Measurements from ENCODE around the gene DTNB.

DTNB gene

DNA sequence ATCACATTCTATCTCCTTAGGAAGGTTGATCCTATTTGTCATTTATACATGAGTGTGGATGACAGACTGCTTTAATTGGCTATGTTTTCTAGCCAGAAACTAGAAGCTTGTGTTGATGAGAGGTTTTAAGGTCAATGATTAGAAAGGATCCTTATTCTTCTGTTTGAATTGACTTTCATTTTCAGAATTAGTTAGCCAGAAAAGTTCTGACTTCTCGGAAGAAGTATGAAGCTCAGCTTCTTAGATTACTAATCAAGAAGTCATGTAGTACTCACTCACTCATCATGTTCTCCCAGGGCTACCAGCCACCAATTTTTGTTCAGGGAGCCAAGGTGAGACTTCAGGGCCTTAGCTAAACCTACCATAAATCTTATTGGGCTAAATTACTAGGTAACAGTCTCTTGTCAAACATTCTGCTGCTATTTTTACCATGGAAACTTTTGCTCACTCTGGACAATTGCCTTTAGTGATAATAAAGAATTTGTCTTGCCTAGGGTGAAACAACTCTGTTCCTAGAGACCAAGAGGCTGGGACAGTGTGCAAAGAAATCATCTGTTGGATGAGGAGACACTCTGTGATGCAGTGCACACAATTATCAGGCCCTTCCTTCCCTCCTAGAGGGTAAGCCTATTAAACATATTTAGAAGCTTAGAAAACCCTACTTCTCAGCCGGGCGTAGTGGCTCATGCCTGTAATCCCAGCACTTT lies 220.0 kb downstream of the DTNB start:
- TF ChIP-seq TAF1 (IDR thresholded peaks at IDR 0.05; ENCODE audit: borderline replicate concordance, insufficient read depth, low read length) (no peak), FOXP2 (optimal IDR thresholded peaks at IDR 0.05; ENCODE audit: borderline replicate concordance, extremely low read depth, extremely low read length, insufficient read depth) (no peak)

DNA sequence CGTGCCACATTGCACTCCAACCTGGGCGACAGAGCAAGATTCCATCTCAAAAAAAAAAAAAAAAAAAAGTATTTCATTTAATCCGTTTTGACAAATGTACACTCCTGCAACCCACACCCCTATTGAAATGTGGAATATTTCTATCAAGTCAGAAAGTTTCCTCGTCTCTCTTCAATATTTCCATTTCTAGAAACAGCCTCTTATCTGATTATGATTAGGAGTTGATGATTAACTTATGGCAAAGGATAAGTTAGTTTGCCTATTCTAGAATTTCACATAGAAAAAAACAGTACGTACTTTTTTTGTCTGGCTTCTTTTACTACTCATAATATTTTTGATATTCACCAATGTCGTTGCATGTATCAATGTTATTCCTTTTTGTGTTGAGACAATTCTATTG lies 224.6 kb downstream of the DTNB start:
- TF ChIP-seq TAF1 (IDR thresholded peaks at IDR 0.05; ENCODE audit: borderline replicate concordance, insufficient read depth, low read length) (no peak), REST (IDR thresholded peaks at IDR 0.05; ENCODE audit: insufficient read depth in 1 of 2, low read depth in 2 of 2, low read length in 2 of 2) (no peak), FOXP2 (optimal IDR thresholded peaks at IDR 0.05; ENCODE audit: borderline replicate concordance, extremely low read depth, extremely low read length, insufficient read depth) (no peak), POLR2AphosphoS5 (IDR thresholded peaks at IDR 0.05; ENCODE audit: low read depth, low read length) (no peak), SIN3A (IDR thresholded peaks at IDR 0.05; ENCODE audit: borderline replicate concordance, insufficient read depth, low read length) (no peak)

GRCh38 chr2:25447018-25447417 lies 226.4 kb downstream of the DTNB start:
- TF ChIP-seq REST (IDR thresholded peaks at IDR 0.05; ENCODE audit: insufficient read depth in 1 of 2, low read depth in 2 of 2, low read length in 2 of 2) = no peak
- no peak for TF ChIP-seq SIN3A (IDR thresholded peaks at IDR 0.05; ENCODE audit: borderline replicate concordance, insufficient read depth, low read length)
- no peak for TF ChIP-seq FOXP2 (optimal IDR thresholded peaks at IDR 0.05; ENCODE audit: borderline replicate concordance, extremely low read depth, extremely low read length, insufficient read depth)
- TF ChIP-seq POLR2AphosphoS5 (IDR thresholded peaks at IDR 0.05; ENCODE audit: low read depth, low read length) = no peak
- TF ChIP-seq TAF1 (IDR thresholded peaks at IDR 0.05; ENCODE audit: borderline replicate concordance, insufficient read depth, low read length) = no peak

GRCh38 chr2:25446122-25446521 lies 227.3 kb downstream of the DTNB start:
- TF ChIP-seq TAF1 (IDR thresholded peaks at IDR 0.05; ENCODE audit: borderline replicate concordance, insufficient read depth, low read length) = no peak
- TF ChIP-seq FOXP2 (optimal IDR thresholded peaks at IDR 0.05; ENCODE audit: borderline replicate concordance, extremely low read depth, extremely low read length, insufficient read depth) = no peak
- TF ChIP-seq SIN3A (IDR thresholded peaks at IDR 0.05; ENCODE audit: borderline replicate concordance, insufficient read depth, low read length) = no peak
- TF ChIP-seq POLR2AphosphoS5 (IDR thresholded peaks at IDR 0.05; ENCODE audit: low read depth, low read length) = no peak
- TF ChIP-seq REST (IDR thresholded peaks at IDR 0.05; ENCODE audit: insufficient read depth in 1 of 2, low read depth in 2 of 2, low read length in 2 of 2) = no peak

GRCh38 chr2:25445464-25445863 lies 227.9 kb downstream of the DTNB start:
- TF ChIP-seq SIN3A (IDR thresholded peaks at IDR 0.05; ENCODE audit: borderline replicate concordance, insufficient read depth, low read length) = no peak
- no peak for TF ChIP-seq POLR2AphosphoS5 (IDR thresholded peaks at IDR 0.05; ENCODE audit: low read depth, low read length)
- TF ChIP-seq FOXP2 (optimal IDR thresholded peaks at IDR 0.05; ENCODE audit: borderline replicate concordance, extremely low read depth, extremely low read length, insufficient read depth) = no peak
- TF ChIP-seq TAF1 (IDR thresholded peaks at IDR 0.05; ENCODE audit: borderline replicate concordance, insufficient read depth, low read length) = no peak
- TF ChIP-seq REST (IDR thresholded peaks at IDR 0.05; ENCODE audit: insufficient read depth in 1 of 2, low read depth in 2 of 2, low read length in 2 of 2) = no peak

Data from PFSK-1 (cell line).